PC-3 (cell line): ENCODE data around the gene LTBP4.

ENCODE experiments used
- CTCF ChIP-seq: fragments of 300-600 bp; sonication (generic); conservative IDR thresholded peaks from 2 replicates; pipeline ENCODE4 v1.5.1; 2017; ENCODE audit warnings: antibody characterized with exemption, low read depth, mild to moderate bottlenecking, low read length
- EZH2 ChIP-seq: fragments of 300-600 bp; sonication (generic); IDR thresholded peaks from one replicate; pipeline ENCODE4 v1.6.1; 2017; ENCODE audit warnings: antibody characterized with exemption, mild to moderate bottlenecking, low read length; ENCODE audit not compliant: unreplicated experiment
- EZH2phosphoT487 ChIP-seq: fragments of 300-600 bp; sonication (generic); IDR thresholded peaks from 2 replicates; pipeline ENCODE4 v1.6.1; 2018; ENCODE audit warnings: mild to moderate bottlenecking, antibody characterized with exemption, low read length, borderline replicate concordance

- TF ChIP-seq CTCF (no peak), EZH2 (no peak), EZH2phosphoT487 (no peak)
Observed at GRCh38 chr19:40598918-40599307, 2.3 kb upstream of the LTBP4 start.
